SK-N-MC (cell line): ENCODE results near the gene RP2.

ENCODE experiments used
- EZH2 ChIP-seq: fragments of 200-600 bp; sonication (generic); IDR thresholded peaks from one replicate; pipeline ENCODE4 v1.6.1; 2017; ENCODE audit warnings: antibody characterized with exemption
- POLR2AphosphoS5 ChIP-seq: IDR thresholded peaks from 2 replicates; pipeline ENCODE4 v1.6.1; 2012; ENCODE audit warnings: mild to moderate bottlenecking, low read depth, low read length, borderline replicate concordance

DNA sequence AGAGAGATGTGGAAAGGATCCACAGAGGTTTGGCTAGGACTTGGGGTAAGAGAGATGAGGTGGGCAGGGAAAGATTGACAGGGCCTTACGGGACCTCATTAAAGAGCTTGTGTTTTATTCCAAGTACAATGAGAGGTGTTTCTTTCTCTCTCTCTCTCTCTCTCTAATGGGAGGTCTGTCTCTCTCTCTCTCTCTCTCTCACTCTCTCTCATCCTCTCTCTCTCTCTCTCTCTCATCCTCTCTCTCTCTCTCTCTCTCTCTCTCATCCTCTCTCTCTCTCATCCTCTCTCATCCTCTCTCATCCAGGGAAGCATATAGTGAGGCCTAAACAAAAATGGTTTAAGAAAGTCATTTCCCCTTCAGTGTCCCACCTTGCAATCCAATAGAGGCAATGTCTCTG is 80.8 kb downstream of the RP2 start:
- TF ChIP-seq EZH2: no peak
- TF ChIP-seq POLR2AphosphoS5: no peak
